ENCODE data around the gene RASSF5. TPM values are rescaled to one million over a fixed set of nuclear protein-coding genes. Genes with fewer than 3 reads are reported as not detected.

The RASSF5 gene
- polyA plus RNA-seq, 1 donor (not counting 4 experiments of a cell fraction or from before 2014, with no cell fraction given): 2.4 TPM

DNA sequence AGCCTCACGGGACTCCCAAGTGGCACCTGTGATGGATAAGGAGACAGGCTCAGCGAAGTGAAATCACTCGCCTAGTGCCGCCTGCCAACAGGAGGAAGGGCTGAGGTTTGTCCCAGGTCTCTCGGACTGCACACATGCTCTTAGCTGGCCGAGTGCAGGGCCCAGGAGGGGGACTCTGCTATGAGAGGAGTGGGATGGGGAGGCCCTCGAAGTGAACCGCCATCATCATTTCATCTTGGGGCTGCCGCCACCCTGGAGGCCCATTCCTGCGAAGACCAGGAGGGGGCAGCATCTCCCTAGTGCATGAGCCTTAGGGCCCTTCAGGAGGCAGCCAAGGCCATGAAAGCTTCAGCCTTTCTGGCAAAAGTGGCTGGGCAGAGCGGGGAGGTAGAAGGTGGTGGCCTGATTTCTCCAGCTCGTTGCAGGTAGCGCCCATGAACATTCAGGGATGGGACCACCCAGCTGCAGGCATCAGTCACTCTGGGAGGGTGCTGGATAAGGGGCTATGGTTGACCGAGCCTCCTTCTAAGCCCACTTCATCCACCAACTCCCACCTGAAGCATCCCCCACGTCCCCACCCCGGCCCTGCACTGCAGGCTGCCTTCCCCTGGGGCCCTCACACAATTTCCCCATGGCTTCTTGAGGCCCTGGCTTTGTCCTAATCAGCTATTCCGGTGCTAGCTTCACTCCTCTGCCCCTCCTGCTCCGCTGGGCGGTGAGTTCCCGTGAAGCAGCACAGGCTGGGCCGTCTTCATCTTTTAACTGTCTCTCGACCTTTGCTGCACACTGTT is 17.2 kb upstream of the RASSF5 start:
- Histone ChIP-seq H3K27me3 (ENCODE audit: control insufficient read depth, extremely low read depth, insufficient read depth, low read length) (no peaks in the 10 kb centered on the region), H4K20me1 (ENCODE audit: control insufficient read depth, extremely low read depth, insufficient read depth, low read length) (no peaks in the 10 kb centered on the region), H3K4me1 (ENCODE audit: control insufficient read depth, extremely low read depth, insufficient read depth, low read length) (no peaks in the 10 kb centered on the region), H3K9ac (ENCODE audit: control insufficient read depth, extremely low read depth, insufficient read depth, low read length) (no peak overlapping the region), H3K9me1 (ENCODE audit: control insufficient read depth, extremely low read depth, insufficient read depth, low read length) (no peaks in the 10 kb centered on the region), H3K79me2 (ENCODE audit: control insufficient read depth, insufficient read depth, low read length) (no peaks in the 10 kb centered on the region), H3K36me3 (ENCODE audit: control insufficient read depth in 2 of 2, extremely low read depth in 1 of 2, insufficient read depth in 2 of 2, low read length in 2 of 2) (peaks cover 2 to 22% of the 10 kb centered on the region in 2 experiments), H3K4me2 (ENCODE audit: control insufficient read depth, extremely low read depth, insufficient read depth, low read depth, low read length) (no peak overlapping the region), H3K9me3 (ENCODE audit: control insufficient read depth, low read depth, low read length) (no peaks in the 10 kb centered on the region), H2AFZ (ENCODE audit: control insufficient read depth, low read length) (no peak overlapping the region), H3K27ac (ENCODE audit: control insufficient read depth, insufficient read depth, low read length) (no peak overlapping the region), H3K4me3 (ENCODE audit: control insufficient read depth in 2 of 3, extremely low read depth in 1 of 3, insufficient read depth in 2 of 3, low read depth in 1 of 3, low read length in 3 of 3) (no peak overlapping the region)
- DNase-seq (ENCODE audit: low read depth, low spot score): no peak
- no peak for TF ChIP-seq EZH2 (IDR thresholded peaks at IDR 0.05; ENCODE audit: low read length)
- TF ChIP-seq, protein P1, sequence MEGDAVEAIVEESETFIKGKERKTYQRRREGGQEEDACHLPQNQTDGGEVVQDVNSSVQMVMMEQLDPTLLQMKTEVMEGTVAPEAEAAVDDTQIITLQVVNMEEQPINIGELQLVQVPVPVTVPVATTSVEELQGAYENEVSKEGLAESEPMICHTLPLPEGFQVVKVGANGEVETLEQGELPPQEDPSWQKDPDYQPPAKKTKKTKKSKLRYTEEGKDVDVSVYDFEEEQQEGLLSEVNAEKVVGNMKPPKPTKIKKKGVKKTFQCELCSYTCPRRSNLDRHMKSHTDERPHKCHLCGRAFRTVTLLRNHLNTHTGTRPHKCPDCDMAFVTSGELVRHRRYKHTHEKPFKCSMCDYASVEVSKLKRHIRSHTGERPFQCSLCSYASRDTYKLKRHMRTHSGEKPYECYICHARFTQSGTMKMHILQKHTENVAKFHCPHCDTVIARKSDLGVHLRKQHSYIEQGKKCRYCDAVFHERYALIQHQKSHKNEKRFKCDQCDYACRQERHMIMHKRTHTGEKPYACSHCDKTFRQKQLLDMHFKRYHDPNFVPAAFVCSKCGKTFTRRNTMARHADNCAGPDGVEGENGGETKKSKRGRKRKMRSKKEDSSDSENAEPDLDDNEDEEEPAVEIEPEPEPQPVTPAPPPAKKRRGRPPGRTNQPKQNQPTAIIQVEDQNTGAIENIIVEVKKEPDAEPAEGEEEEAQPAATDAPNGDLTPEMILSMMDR (optimal IDR thresholded peaks at IDR 0.05 in 1 of 3, IDR thresholded peaks at IDR 0.05 in 1 of 3, conservative IDR thresholded peaks at IDR 0.05 in 1 of 3; ENCODE audit: extremely low read depth in 1 of 3, insufficient read depth in 2 of 3, low read length in 3 of 3): peak; percentile 94 to 99 (median 97)
- dilution Hi-C loops (cut with MboI; ENCODE audit: extremely low pct_ligation_motif_present, low sequenced_read_pairs): no loop called here
- FAIRE-seq: peak; percentile 53

DNA sequence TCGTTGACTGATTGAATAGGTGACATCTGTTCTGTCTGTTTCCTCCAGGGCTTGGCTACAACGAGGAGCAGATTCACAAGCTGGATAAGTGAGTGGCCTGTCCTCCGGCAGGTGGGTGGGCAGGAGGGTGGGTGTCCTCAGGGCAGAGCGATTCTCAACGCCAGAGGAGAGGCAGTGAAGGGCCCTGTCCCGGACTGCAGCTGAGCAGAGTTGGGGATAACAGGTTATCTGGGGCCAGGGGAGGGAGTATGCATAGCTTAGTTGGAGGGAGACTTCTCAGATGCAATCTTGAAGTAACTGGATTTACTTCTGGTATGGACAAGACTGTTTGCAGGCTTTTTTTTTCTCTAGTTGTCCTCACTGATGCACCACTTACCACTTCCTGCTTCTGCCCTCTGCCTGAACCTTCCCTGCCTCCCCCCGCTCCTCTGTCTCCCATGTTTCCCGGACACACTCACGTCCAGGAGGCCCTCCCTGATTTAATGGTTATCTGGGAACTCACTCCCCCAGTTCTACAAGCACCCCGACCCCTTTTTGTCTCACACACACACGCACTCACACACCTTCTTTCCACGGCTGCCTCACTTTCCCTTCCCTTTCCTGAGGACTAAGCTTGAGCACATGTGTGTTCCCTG is 16.4 kb upstream of the RASSF5 start:
- no peak for FAIRE-seq
- dilution Hi-C loops (cut with MboI; ENCODE audit: extremely low pct_ligation_motif_present, low sequenced_read_pairs): no loop called here
- H4K20me1 ChIP-seq (ENCODE audit: control insufficient read depth, extremely low read depth, insufficient read depth, low read length): no peaks in the 10 kb centered on the region

More for the DNA sequence above, 16.4 kb upstream of the RASSF5 start:
- Histone ChIP-seq H3K9me3 (ENCODE audit: control insufficient read depth, low read depth, low read length) (no peaks in the 10 kb centered on the region), H3K27me3 (ENCODE audit: control insufficient read depth, extremely low read depth, insufficient read depth, low read length) (no peaks in the 10 kb centered on the region), H3K27ac (ENCODE audit: control insufficient read depth, insufficient read depth, low read length) (no peak overlapping the region), H3K36me3 (ENCODE audit: control insufficient read depth in 2 of 2, extremely low read depth in 1 of 2, insufficient read depth in 2 of 2, low read length in 2 of 2) (peaks cover 2 to 22% of the 10 kb centered on the region in 2 experiments), H3K9me1 (ENCODE audit: control insufficient read depth, extremely low read depth, insufficient read depth, low read length) (no peaks in the 10 kb centered on the region), H3K4me3 (ENCODE audit: control insufficient read depth in 2 of 3, extremely low read depth in 1 of 3, insufficient read depth in 2 of 3, low read depth in 1 of 3, low read length in 3 of 3) (no peak overlapping the region), H3K79me2 (ENCODE audit: control insufficient read depth, insufficient read depth, low read length) (no peaks in the 10 kb centered on the region), H2AFZ (ENCODE audit: control insufficient read depth, low read length) (no peak overlapping the region), H3K4me1 (ENCODE audit: control insufficient read depth, extremely low read depth, insufficient read depth, low read length) (no peaks in the 10 kb centered on the region), H3K4me2 (ENCODE audit: control insufficient read depth, extremely low read depth, insufficient read depth, low read depth, low read length) (no peak overlapping the region), H3K9ac (ENCODE audit: control insufficient read depth, extremely low read depth, insufficient read depth, low read length) (no peak overlapping the region)
- TF ChIP-seq, protein P1 (optimal IDR thresholded peaks at IDR 0.05 in 1 of 3, IDR thresholded peaks at IDR 0.05 in 1 of 3, conservative IDR thresholded peaks at IDR 0.05 in 1 of 3; ENCODE audit: extremely low read depth in 1 of 3, insufficient read depth in 2 of 3, low read length in 3 of 3): no peak
- TF ChIP-seq EZH2 (IDR thresholded peaks at IDR 0.05; ENCODE audit: low read length): no peak
- DNase-seq (ENCODE audit: low read depth, low spot score): no peak

Measured in keratinocyte (primary cell).